Heart left ventricle (tissue), 13 donors: ENCODE results near the gene SMG7.

Source experiments
- POLR2A ChIP-seq, 2 donors: fragments of 450-650 bp; IDR thresholded peaks; one replicate each; pipeline ENCODE4 v1.6.1; 2017; ENCODE audit warnings: antibody characterized with exemption in 2 of 2, mild to moderate bottlenecking in 2 of 2, moderate library complexity in 2 of 2
- TF ChIP-seq, protein P1 (sequence below), 12 donors: fragments of 200-600 bp; sonication (generic) in 4 of 12; IDR thresholded peaks; one replicate each; pipeline versions ENCODE4 v1.5.0 to v1.8.0; 2018 to 2022; ENCODE audit warnings: antibody characterized with exemption in 12 of 12, mild to moderate bottlenecking in 5 of 12
- donor health status: ischemic (EF 13 %, LVEDD 7.1; RV severe dilation, severe dysfunction).
- donor health status: DM: no; HTN: yes; CAD: no.
- donor health status: DM: no; HTN: no; CAD: no.
- donor health status: ischemic (EF 25% LVEDD 6.9; RV normal size, moderate dysfunction).
- donor health status: ischemic (EF 25% LVEDD 5.7; RV mildly dilated, moderate dysfunction).
- donor health status: ischemic (EF 35%, LVEDD 5.7; RV mildly dilated, moderate dysfunction).
- donor health status: nonischemic (EF 11% LVEDD 7.7; RV severe dilation, severe dysfunction).
- donor health status: DM: yes; HTN: yes; CAD: no.
- donor health status: PGD.
- donor health status: ischemic (EF 29% LVEDD 5.4; RV normal size, mild dysfunction).
- donor health status: nonischemic (EF 23%, LVEDD 6.1; RV moderate dilation, normal function).

DNA sequence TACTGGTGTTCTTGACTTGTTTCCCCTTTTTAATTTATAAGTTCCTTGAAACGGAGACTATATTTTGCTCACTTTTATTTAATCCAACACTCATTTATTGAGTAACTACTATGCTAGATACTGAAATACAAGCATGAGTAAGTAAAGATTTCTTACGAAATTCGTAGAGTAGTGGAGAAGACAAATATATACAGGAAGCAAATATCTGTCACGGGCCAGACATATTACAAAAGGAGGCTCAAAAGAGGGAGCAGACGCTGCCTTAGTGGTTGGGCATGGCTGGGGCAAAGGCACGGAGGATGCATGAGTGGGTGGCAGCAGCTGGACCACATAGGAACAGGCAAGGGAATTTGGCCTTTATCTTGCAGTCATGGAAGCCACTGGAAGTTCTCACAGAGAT is 111.2 kb downstream of the SMG7 start:
- TF ChIP-seq POLR2A (IDR thresholded peaks at IDR 0.05) = no peak
- TF ChIP-seq, protein P1, sequence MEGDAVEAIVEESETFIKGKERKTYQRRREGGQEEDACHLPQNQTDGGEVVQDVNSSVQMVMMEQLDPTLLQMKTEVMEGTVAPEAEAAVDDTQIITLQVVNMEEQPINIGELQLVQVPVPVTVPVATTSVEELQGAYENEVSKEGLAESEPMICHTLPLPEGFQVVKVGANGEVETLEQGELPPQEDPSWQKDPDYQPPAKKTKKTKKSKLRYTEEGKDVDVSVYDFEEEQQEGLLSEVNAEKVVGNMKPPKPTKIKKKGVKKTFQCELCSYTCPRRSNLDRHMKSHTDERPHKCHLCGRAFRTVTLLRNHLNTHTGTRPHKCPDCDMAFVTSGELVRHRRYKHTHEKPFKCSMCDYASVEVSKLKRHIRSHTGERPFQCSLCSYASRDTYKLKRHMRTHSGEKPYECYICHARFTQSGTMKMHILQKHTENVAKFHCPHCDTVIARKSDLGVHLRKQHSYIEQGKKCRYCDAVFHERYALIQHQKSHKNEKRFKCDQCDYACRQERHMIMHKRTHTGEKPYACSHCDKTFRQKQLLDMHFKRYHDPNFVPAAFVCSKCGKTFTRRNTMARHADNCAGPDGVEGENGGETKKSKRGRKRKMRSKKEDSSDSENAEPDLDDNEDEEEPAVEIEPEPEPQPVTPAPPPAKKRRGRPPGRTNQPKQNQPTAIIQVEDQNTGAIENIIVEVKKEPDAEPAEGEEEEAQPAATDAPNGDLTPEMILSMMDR (IDR thresholded peaks at IDR 0.05) = no peak
